ENCODE data around the gene ZNF333.
"Not testable (repeated sequence)": the region's sequence is repeated elsewhere in the genome, so short reads cannot be mapped to it uniquely, and the experiment has no call there.

Gene ZNF333

GRCh38 chr19:14762111-14762510 is 72.3 kb downstream of the ZNF333 start:
- Histone ChIP-seq H3K27me3 (ENCODE audit: control insufficient read depth, insufficient read depth, low read length) (no peaks in the 10 kb centered on the region), H3K4me3 (ENCODE audit: low read length) (no peak overlapping the region), H3K27ac (ENCODE audit: low read depth, low read length) (no peak overlapping the region), H3K4me1 (ENCODE audit: control insufficient read depth, insufficient read depth, low read length) (no peaks in the 10 kb centered on the region), H3K9ac (ENCODE audit: low read length) (no peak overlapping the region), H3K36me3 (ENCODE audit: control insufficient read depth, insufficient read depth, low read length) (no peaks in the 10 kb centered on the region)

DNA sequence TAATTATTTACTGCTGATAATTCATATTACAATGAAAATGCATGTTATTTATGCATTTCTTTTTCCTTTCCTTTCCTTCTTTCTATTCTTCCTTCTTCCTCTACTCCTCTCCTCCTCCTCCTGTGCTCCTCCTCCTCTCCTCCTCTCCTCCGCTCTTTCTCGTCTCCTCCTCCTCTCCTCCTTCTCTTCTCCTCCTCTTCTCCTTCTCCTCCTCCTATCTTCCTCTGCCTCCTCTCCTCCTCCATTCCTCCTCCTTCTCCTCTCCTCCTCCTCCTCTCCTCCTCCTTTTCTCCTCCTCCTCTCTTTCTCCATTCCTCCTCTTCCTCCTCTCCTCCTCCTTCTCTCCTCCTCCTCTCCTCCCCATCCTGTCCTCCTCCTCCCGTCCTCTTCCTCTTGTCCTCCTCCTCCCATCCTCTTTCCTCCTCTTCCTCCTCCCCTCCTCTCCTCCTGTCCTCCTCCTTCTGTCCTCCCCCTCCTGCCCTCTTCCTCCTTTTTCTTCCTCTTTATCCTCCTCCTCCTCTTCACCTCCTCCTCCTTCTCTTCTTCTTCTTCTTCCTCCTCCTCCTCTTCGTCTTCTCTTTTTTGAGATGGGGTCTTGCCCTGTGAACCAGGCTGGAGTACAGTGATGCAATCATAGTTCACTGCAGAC is 73.8 kb downstream of the ZNF333 start:
- no peaks in the 10 kb centered on the region for H3K27me3 ChIP-seq (ENCODE audit: control insufficient read depth, insufficient read depth, low read length)
- H3K4me1 ChIP-seq (ENCODE audit: control insufficient read depth, insufficient read depth, low read length): no peaks in the 10 kb centered on the region
- no peak overlapping the region for H3K27ac ChIP-seq (ENCODE audit: low read depth, low read length)
- no peak overlapping the region for H3K4me3 ChIP-seq (ENCODE audit: low read length)
- no peak overlapping the region for H3K9ac ChIP-seq (ENCODE audit: low read length)
- H3K36me3 ChIP-seq (ENCODE audit: control insufficient read depth, insufficient read depth, low read length): no peaks in the 10 kb centered on the region

DNA sequence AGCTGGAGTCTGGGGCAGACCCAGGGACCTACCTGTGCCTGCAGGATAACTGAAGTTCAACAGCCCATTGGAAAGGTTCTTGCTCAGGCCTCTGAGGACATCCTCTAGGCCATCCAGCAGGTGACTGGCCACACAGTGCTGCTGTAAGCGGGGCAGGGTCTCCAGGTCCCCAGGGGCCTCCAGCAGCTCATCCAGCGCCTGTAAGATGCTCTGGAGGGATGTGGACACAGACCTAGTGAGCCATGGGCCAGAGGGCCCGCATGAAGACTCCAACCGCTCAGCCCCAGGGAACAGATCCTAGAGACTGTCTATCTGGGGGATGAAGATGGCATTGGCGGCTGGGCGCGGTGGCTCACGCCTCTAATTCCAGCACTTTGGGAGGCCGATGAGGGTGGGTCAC is 74.6 kb downstream of the ZNF333 start:
- Histone ChIP-seq H3K27ac (ENCODE audit: low read depth, low read length) (no peak overlapping the region), H3K36me3 (ENCODE audit: control insufficient read depth, insufficient read depth, low read length) (no peaks in the 10 kb centered on the region), H3K4me1 (ENCODE audit: control insufficient read depth, insufficient read depth, low read length) (no peaks in the 10 kb centered on the region), H3K4me3 (ENCODE audit: low read length) (no peak overlapping the region), H3K27me3 (ENCODE audit: control insufficient read depth, insufficient read depth, low read length) (no peaks in the 10 kb centered on the region), H3K9ac (ENCODE audit: low read length) (no peak overlapping the region)

GRCh38 chr19:14765403-14765802 is 75.6 kb downstream of the ZNF333 start:
- not testable (repeated sequence) for H3K9ac ChIP-seq (ENCODE audit: low read length); H3K4me3 ChIP-seq (ENCODE audit: low read length); H3K27ac ChIP-seq (ENCODE audit: low read depth, low read length); H3K36me3 ChIP-seq (ENCODE audit: control insufficient read depth, insufficient read depth, low read length); H3K4me1 ChIP-seq (ENCODE audit: control insufficient read depth, insufficient read depth, low read length); H3K27me3 ChIP-seq (ENCODE audit: control insufficient read depth, insufficient read depth, low read length)

DNA sequence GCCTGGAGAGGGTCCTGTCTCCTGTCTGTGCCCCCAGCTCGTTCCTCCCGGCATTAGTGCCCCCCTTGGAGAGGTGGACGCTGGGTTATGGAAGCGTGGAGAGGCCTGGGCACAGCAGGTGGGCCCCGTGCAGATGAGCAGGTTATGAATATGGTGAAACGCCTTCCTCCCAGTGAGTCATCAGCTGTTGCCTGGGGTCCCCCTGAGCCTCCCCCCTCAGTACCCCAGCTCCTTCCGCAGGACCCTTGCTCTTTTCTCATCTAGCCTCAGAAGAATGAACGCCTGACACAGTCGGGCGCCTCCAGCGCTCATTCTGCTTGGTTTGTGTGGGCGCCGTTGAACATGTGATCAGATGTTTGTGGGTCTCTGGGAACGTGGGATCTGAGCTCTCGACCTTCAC is 76.0 kb downstream of the ZNF333 start:
- H3K27me3 ChIP-seq (ENCODE audit: control insufficient read depth, insufficient read depth, low read length); H3K4me1 ChIP-seq (ENCODE audit: control insufficient read depth, insufficient read depth, low read length); H3K9ac ChIP-seq (ENCODE audit: low read length); H3K27ac ChIP-seq (ENCODE audit: low read depth, low read length); H3K36me3 ChIP-seq (ENCODE audit: control insufficient read depth, insufficient read depth, low read length); H3K4me3 ChIP-seq (ENCODE audit: low read length): not testable (repeated sequence)

- no peak overlapping the region for H3K4me3 ChIP-seq (ENCODE audit: low read length)
- H3K4me1 ChIP-seq (ENCODE audit: control insufficient read depth, insufficient read depth, low read length): no peaks in the 10 kb centered on the region
- H3K9ac ChIP-seq (ENCODE audit: low read length): no peak overlapping the region
- no peak overlapping the region for H3K27ac ChIP-seq (ENCODE audit: low read depth, low read length)
- H3K36me3 ChIP-seq (ENCODE audit: control insufficient read depth, insufficient read depth, low read length): no peaks in the 10 kb centered on the region
- H3K27me3 ChIP-seq (ENCODE audit: control insufficient read depth, insufficient read depth, low read length): no peaks in the 10 kb centered on the region
Measured at GRCh38 chr19:14767466-14767971, 77.7 kb downstream of the ZNF333 start.

DNA sequence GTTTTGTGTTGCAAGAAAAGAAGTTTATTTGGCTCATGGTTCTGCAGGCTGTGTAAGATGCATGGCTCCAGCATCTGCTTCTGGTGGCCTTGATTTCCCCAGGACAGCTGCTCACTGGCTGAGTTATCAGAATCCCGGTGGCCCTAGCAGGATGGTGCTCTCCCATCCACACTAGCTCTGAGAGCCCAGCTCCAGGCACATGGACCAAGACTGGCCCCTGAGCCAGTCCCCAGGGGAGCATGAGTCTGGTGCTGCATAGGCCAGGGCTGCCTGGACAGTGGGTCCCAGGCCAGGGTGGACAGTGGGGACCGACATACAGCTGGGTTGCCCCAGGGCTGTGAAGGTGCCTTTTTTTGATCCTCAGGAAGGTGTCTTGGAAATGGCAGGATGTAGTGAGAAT is 78.2 kb downstream of the ZNF333 start:
- Histone ChIP-seq H3K9ac (ENCODE audit: low read length) (no peak overlapping the region), H3K4me1 (ENCODE audit: control insufficient read depth, insufficient read depth, low read length) (no peaks in the 10 kb centered on the region), H3K27ac (ENCODE audit: low read depth, low read length) (no peak overlapping the region), H3K36me3 (ENCODE audit: control insufficient read depth, insufficient read depth, low read length) (no peaks in the 10 kb centered on the region), H3K27me3 (ENCODE audit: control insufficient read depth, insufficient read depth, low read length) (no peaks in the 10 kb centered on the region), H3K4me3 (ENCODE audit: low read length) (no peak overlapping the region)

DNA sequence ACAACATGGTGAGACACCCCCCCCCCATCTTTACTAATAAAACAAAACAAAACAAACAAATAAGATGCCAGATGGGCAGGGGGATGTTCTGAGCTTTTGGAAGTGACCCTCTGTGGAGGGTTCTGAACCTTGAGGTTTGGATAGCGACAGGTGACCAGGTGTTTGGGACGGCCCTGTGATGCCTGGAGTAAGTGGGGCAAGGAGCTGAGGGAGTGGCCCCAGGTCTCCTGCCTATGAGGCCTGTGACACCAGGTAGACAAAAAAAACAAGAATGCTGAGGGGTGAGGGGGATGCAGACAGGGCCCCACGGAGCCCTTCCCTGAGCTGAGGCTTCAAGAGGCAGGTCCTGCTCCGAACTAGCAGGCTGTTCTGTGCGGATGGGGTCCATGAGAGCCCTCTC is 79.4 kb downstream of the ZNF333 start:
- no peak overlapping the region for H3K27ac ChIP-seq (ENCODE audit: low read depth, low read length)
- no peak overlapping the region for H3K9ac ChIP-seq (ENCODE audit: low read length)
- no peaks in the 10 kb centered on the region for H3K4me1 ChIP-seq (ENCODE audit: control insufficient read depth, insufficient read depth, low read length)
- H3K27me3 ChIP-seq (ENCODE audit: control insufficient read depth, insufficient read depth, low read length): no peaks in the 10 kb centered on the region
- no peaks in the 10 kb centered on the region for H3K36me3 ChIP-seq (ENCODE audit: control insufficient read depth, insufficient read depth, low read length)
- H3K4me3 ChIP-seq (ENCODE audit: low read length): no peak overlapping the region

- no peak overlapping the region for H3K27ac ChIP-seq (ENCODE audit: low read depth, low read length)
- no peaks in the 10 kb centered on the region for H3K4me1 ChIP-seq (ENCODE audit: control insufficient read depth, insufficient read depth, low read length)
- no peak overlapping the region for H3K4me3 ChIP-seq (ENCODE audit: low read length)
- H3K36me3 ChIP-seq (ENCODE audit: control insufficient read depth, insufficient read depth, low read length): no peaks in the 10 kb centered on the region
- no peaks in the 10 kb centered on the region for H3K27me3 ChIP-seq (ENCODE audit: control insufficient read depth, insufficient read depth, low read length)
- H3K9ac ChIP-seq (ENCODE audit: low read length): no peak overlapping the region
Measured at GRCh38 chr19:14770136-14770535, 80.3 kb downstream of the ZNF333 start.

DNA sequence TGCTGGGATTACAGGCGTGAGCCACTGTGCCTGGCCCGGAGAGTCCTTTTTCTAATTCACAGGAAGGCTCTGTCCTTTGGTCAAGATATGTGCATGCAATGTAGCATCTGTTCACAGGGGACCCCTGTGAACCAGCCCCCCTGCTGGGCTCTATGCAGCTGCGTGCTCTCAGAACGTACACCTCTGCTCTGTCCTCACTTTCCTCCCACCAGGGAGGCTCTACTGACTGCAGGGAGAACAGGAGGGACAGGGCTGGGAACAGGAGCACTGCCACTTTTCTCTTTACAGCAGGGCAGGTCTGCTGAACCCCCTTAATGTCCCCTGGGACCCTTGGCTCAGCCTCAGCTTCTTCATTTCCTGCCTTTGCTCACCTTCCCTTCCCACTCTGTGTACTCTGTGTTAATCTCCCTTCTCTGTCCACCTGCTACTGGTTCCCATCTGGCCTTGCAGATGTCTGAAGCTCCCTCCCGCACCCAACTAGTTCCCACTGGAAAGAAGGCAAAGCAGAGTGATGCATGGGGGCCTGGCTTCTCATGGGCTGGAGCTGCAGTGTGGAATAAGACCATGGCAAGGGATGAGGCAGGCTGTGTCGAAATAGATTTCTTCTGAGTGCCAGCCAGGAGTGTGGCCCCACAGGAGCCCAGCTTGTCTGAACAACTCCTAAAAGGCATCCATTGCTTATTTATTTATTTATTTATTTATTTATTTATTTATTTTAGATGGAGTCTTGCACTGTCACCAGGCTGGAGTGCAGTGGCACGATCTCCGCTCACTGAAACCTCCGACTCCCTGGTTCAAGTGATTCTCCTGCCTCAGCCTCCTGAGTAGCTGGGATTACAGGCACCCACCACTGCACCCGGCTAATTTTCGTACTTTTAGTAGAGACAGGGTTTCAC is 81.3 kb downstream of the ZNF333 start:
- H3K27me3 ChIP-seq (ENCODE audit: control insufficient read depth, insufficient read depth, low read length): no peaks in the 10 kb centered on the region
- H3K4me3 ChIP-seq (ENCODE audit: low read length): no peak overlapping the region
- H3K27ac ChIP-seq (ENCODE audit: low read depth, low read length): no peak overlapping the region
- no peak overlapping the region for H3K9ac ChIP-seq (ENCODE audit: low read length)
- no peaks in the 10 kb centered on the region for H3K36me3 ChIP-seq (ENCODE audit: control insufficient read depth, insufficient read depth, low read length)
- H3K4me1 ChIP-seq (ENCODE audit: control insufficient read depth, insufficient read depth, low read length): no peaks in the 10 kb centered on the region

DNA sequence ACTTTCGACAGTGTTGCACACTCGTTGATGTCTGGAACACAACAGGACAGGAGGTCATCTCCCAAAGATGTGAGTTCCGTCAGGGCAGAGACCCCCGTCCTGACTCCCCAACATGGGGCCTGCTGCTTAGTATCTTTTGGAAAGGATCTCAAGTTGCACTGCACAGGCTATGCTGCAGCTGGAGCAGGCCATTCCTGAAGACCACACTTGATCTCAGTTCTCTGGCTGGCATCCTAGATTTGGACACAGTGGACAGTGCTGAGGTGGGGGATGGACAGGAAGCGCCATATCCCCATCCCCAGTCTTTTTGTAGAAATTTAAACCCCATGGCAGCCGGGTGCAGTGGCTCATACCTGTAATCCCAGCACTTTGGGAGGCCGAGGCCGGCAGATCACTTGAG is 82.6 kb downstream of the ZNF333 start:
- H3K27me3 ChIP-seq (ENCODE audit: control insufficient read depth, insufficient read depth, low read length): no peaks in the 10 kb centered on the region
- no peak overlapping the region for H3K27ac ChIP-seq (ENCODE audit: low read depth, low read length)
- H3K4me1 ChIP-seq (ENCODE audit: control insufficient read depth, insufficient read depth, low read length): no peaks in the 10 kb centered on the region
- H3K36me3 ChIP-seq (ENCODE audit: control insufficient read depth, insufficient read depth, low read length): no peaks in the 10 kb centered on the region
- no peak overlapping the region for H3K4me3 ChIP-seq (ENCODE audit: low read length)
- no peak overlapping the region for H3K9ac ChIP-seq (ENCODE audit: low read length)

DNA sequence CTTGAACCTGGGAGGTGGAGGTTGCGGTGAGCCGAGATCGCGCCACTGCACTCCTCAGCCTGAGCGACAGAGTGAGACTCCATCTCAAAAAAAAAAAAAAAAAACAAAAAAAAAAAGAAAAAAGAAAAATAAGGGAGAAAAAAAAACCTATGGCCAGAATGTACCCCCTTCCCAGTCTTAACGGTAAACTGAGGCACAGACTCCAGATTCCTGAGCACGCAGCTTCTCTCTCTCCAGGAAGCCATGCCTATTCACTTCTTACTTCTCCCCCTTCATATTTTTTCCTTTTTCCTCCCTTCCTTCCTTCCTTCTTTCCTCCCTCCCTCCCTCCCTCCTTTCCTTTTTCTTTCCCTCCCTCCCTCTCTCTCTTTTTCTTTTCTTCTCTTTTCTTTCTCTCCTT is 83.1 kb downstream of the ZNF333 start:
- H3K27me3 ChIP-seq (ENCODE audit: control insufficient read depth, insufficient read depth, low read length): no peaks in the 10 kb centered on the region
- no peak overlapping the region for H3K27ac ChIP-seq (ENCODE audit: low read depth, low read length)
- H3K36me3 ChIP-seq (ENCODE audit: control insufficient read depth, insufficient read depth, low read length): no peaks in the 10 kb centered on the region
- no peak overlapping the region for H3K4me3 ChIP-seq (ENCODE audit: low read length)
- no peaks in the 10 kb centered on the region for H3K4me1 ChIP-seq (ENCODE audit: control insufficient read depth, insufficient read depth, low read length)
- H3K9ac ChIP-seq (ENCODE audit: low read length): no peak overlapping the region

- not testable (repeated sequence) for H3K27ac ChIP-seq (ENCODE audit: low read depth, low read length); H3K27me3 ChIP-seq (ENCODE audit: control insufficient read depth, insufficient read depth, low read length); H3K36me3 ChIP-seq (ENCODE audit: control insufficient read depth, insufficient read depth, low read length); H3K4me1 ChIP-seq (ENCODE audit: control insufficient read depth, insufficient read depth, low read length); H3K4me3 ChIP-seq (ENCODE audit: low read length); H3K9ac ChIP-seq (ENCODE audit: low read length)
Measured at GRCh38 chr19:14773722-14774121, 83.9 kb downstream of the ZNF333 start.
